HUDEP-2 (cell line): ENCODE measurements around the gene SPTBN1.
"Not testable (repeated sequence)": the region's sequence is repeated elsewhere in the genome, so short reads cannot be mapped to it uniquely, and the experiment has no call there.

Experiments
- DNase-seq, 76 experiments: peaks; one replicate each; lab custom pipeline; 2025; ENCODE audit not compliant: unreplicated experiment in 76 of 76; lab: John Stamatoyannopoulos, UW

Gene SPTBN1

GRCh38 chr2:54497763-54498680 lies 41.9 kb downstream of the SPTBN1 start:
- DNase-seq: peak in 1 of 76 experiments; percentile 20

DNA sequence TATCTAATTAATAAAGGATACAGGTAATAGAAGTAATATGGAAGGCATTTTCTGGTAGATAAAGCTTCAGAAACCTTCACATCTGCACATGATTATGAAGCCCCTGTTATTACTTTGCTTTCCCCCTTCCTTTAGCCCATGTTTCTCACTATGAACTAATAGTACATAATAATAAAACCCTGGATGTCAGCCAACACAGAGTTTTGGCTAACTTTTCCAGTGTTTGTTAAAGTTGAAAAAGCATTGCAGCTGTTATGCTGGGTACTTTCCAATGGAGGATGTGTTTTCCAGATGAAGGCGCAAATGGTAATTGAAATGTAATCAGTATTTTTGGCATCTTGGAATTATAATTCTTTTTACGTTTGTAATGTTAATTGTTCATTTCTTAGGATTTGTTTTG lies 43.5 kb downstream of the SPTBN1 start:
- no peak for DNase-seq

- no peak for DNase-seq
Measured at GRCh38 chr2:54500404-54501205, 44.5 kb downstream of the SPTBN1 start.

- no peak for DNase-seq
Measured at GRCh38 chr2:54502731-54503130, 46.6 kb downstream of the SPTBN1 start.

GRCh38 chr2:54503192-54503591 lies 47.1 kb downstream of the SPTBN1 start:
- DNase-seq: peak in 14 of 76 experiments; percentile 1 to 21 (median 4)

- DNase-seq: no peak
Measured at GRCh38 chr2:54503828-54504227, 47.7 kb downstream of the SPTBN1 start.

DNA sequence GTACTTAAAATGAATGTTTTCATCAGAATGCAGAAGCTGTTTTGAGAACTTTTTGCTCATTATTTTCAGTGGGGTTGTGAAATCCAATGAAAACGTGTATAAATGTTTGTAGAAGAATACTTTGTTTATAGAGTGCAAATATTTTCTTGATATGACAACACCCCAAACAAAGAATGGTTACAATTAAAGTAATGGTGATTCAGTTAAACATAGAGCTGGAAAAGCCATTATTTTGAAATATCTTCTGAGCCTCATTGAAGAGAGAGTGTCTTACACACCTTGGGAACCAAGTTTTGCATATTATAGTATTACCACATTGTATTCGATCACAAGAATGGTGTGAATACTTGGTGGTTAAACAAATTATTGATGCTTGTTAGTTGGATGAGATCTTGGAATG lies 48.7 kb downstream of the SPTBN1 start:
- DNase-seq: no peak

- no peak for DNase-seq
Measured at GRCh38 chr2:54508541-54508940, 52.4 kb downstream of the SPTBN1 start.

GRCh38 chr2:54509043-54509442 lies 52.9 kb downstream of the SPTBN1 start:
- not testable (repeated sequence) for DNase-seq

DNA sequence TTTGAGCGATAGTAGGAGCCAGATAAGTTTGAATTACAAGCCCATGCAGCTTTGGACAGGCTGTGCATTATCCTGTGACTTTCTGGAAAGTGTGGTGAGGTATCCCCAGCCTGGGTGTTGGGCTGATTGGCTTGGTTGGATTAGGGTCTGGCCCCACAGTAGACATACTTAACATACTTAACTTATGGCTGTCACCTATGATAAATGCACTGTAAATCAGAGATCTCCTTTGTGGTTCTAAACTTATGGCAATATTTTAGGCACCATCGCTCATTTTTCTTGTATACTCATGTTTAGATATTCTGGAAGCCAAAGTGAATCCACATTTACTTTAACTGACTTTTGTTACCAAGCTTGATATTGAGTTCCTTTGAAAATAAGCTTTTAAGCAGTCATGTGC lies 54.8 kb downstream of the SPTBN1 start:
- no peak for DNase-seq

GRCh38 chr2:54512183-54512582 lies 56.1 kb downstream of the SPTBN1 start:
- no peak for DNase-seq

- DNase-seq: no peak
Measured at GRCh38 chr2:54512663-54513362, 56.7 kb downstream of the SPTBN1 start.

- no peak for DNase-seq
Measured at GRCh38 chr2:54513363-54513715, 57.2 kb downstream of the SPTBN1 start.

- DNase-seq: no peak
Measured at GRCh38 chr2:54514822-54515569, 58.9 kb downstream of the SPTBN1 start.

DNA sequence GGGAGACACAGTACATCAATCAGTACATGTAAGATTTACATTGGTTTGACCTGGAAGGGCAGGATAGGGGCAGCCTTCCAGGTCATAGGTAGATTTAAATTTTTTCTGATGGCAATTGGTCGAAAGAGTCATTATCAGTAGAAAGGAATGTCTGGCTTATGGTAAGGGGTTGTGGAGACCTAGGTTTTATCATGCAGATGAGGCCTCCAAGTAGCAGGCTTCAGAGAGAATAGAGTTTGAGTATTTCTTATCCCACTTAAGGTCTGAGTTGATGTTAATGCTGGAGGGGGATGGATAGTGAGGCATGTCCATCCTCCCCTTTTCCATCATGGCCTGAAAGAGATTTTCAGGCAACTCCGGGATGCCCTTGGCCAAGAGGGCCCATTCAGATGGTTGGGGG lies 60.7 kb downstream of the SPTBN1 start:
- no peak for DNase-seq

GRCh38 chr2:54518016-54518415 lies 61.9 kb downstream of the SPTBN1 start:
- DNase-seq: not testable (repeated sequence)

GRCh38 chr2:54518430-54518829 lies 62.3 kb downstream of the SPTBN1 start:
- DNase-seq: no peak

GRCh38 chr2:54519841-54520459 lies 63.8 kb downstream of the SPTBN1 start:
- DNase-seq: no peak

GRCh38 chr2:54520687-54521086 lies 64.6 kb downstream of the SPTBN1 start:
- no peak for DNase-seq
